GM23338 (cell line): Measurements from ENCODE around the gene GRID2. TPM values are rescaled to one million over a fixed set of nuclear protein-coding genes. Genes with fewer than 3 reads are reported as not detected.

Experiments used
- ATAC-seq: fragments of 200-7000 bp; cut with Tn5 transposase; 3 replicates; pipeline ENCODE4 v1.9.1; 2020
- DNase-seq: peaks from one replicate; pipeline ENCODE4 v3.0.0-alpha.2; 2015; ENCODE audit warnings: low spot score
- H2AFZ ChIP-seq: fragments of 200-600 bp; sonication (generic); 2 replicates; pipeline ENCODE4 v1.8.0; 2016; ENCODE audit warnings: antibody characterized with exemption, mild to moderate bottlenecking, moderate library complexity
- H3F3A ChIP-seq: fragments of 200-600 bp; sonication (generic); replicated peaks from 2 replicates; pipeline ENCODE4 v1.8.0; 2017; ENCODE audit warnings: antibody characterized with exemption, mixed run types, low read depth
- H3K27ac ChIP-seq: fragments of 200-600 bp; sonication (generic); 2 replicates; pipeline ENCODE4 v1.6.1; 2016; ENCODE audit warnings: low read depth
- H3K27me3 ChIP-seq: fragments of 200-600 bp; sonication (generic); 2 replicates; pipeline ENCODE4 v1.8.0; 2016; ENCODE audit warnings: mild to moderate bottlenecking, mixed run types, moderate library complexity; ENCODE audit not compliant: insufficient read depth
- H3K36me3 ChIP-seq: fragments of 200-600 bp; sonication (generic); 2 replicates; pipeline ENCODE4 v1.8.0; 2016; ENCODE audit warnings: mild to moderate bottlenecking; ENCODE audit not compliant: insufficient read depth
- H3K4me1 ChIP-seq: fragments of 200-600 bp; sonication (generic); 2 replicates; pipeline ENCODE4 v1.8.0; 2016; ENCODE audit warnings: mild to moderate bottlenecking, moderate library complexity; ENCODE audit not compliant: insufficient read depth
- H3K4me2 ChIP-seq: fragments of 200-600 bp; sonication (generic); 2 replicates; pipeline ENCODE4 v1.7.1; 2017; ENCODE audit warnings: mixed run types
- H3K4me3 ChIP-seq: fragments of 200-600 bp; sonication (generic); 2 replicates; pipeline ENCODE4 v1.6.1; 2016; ENCODE audit warnings: mixed run types
- H3K79me2 ChIP-seq: fragments of 200-600 bp; sonication (generic); replicated peaks from 2 replicates; pipeline ENCODE4 v1.8.0; 2017; ENCODE audit warnings: mild to moderate bottlenecking; ENCODE audit not compliant: insufficient read depth
- H3K9me2 ChIP-seq: fragments of 200-600 bp; sonication (generic); 2 replicates; pipeline ENCODE4 v1.8.0; 2017; ENCODE audit not compliant: insufficient read depth
- H4K20me1 ChIP-seq: fragments of 200-600 bp; sonication (generic); replicated peaks from 2 replicates; pipeline ENCODE4 v1.8.0; 2017; ENCODE audit warnings: mild to moderate bottlenecking; ENCODE audit not compliant: insufficient read depth
- H3K27ac Mint-ChIP-seq: 2 replicates; pipeline ENCODE4 v1.8.0; 2020; ENCODE audit warnings: inconsistent platforms, mild to moderate bottlenecking, moderate library complexity, mixed read lengths
- H3K27me3 Mint-ChIP-seq: 3 replicates; pipeline ENCODE4 v1.8.0; 2022; ENCODE audit warnings: low read depth, mild to moderate bottlenecking, moderate library complexity, mixed read lengths, inconsistent platforms; ENCODE audit not compliant: insufficient read depth, poor library complexity
- H3K36me3 Mint-ChIP-seq: 3 replicates; pipeline ENCODE4 v1.8.0; 2021; ENCODE audit warnings: low read depth, mild to moderate bottlenecking, inconsistent platforms, moderate library complexity, mixed read lengths
- H3K4me1 Mint-ChIP-seq: 3 replicates; pipeline ENCODE4 v1.8.0; 2020; ENCODE audit warnings: mild to moderate bottlenecking, inconsistent platforms, mixed read lengths
- H3K4me3 Mint-ChIP-seq: 3 replicates; pipeline ENCODE4 v1.8.0; 2021; ENCODE audit warnings: moderate library complexity, mild to moderate bottlenecking, inconsistent platforms, mixed read lengths
- H3K9me3 Mint-ChIP-seq: 3 replicates; pipeline ENCODE4 v1.8.0; 2020; ENCODE audit warnings: moderate library complexity, mild to moderate bottlenecking, inconsistent platforms, mixed read lengths
- CREB1 ChIP-seq: fragments of 250-450 bp; sonication (Bioruptor Pico); IDR thresholded peaks from 2 replicates; pipeline ENCODE4 v1.5.0; 2020; ENCODE audit warnings: low read depth, mild to moderate bottlenecking, moderate library complexity
- EZH2phosphoT487 ChIP-seq: fragments of 200-600 bp; sonication (generic); IDR thresholded peaks from one replicate; pipeline ENCODE4 v1.8.1; 2018; ENCODE audit warnings: antibody characterized with exemption; ENCODE audit not compliant: unreplicated experiment
- JUNB ChIP-seq: IDR thresholded peaks from one replicate; pipeline ENCODE4 v1.6.1; 2016; ENCODE audit warnings: antibody characterized with exemption; ENCODE audit not compliant: unreplicated experiment
- NANOG ChIP-seq: IDR thresholded peaks from 2 replicates; pipeline ENCODE4 v1.6.1; 2016; ENCODE audit warnings: antibody characterized with exemption, borderline replicate concordance
- POLR2AphosphoS5 ChIP-seq: IDR thresholded peaks from 2 replicates; pipeline ENCODE4 v1.6.1; 2016; ENCODE audit warnings: antibody characterized with exemption, low read depth
- ZNF114 ChIP-seq: fragments of 250-450 bp; sonication (Bioruptor Pico); IDR thresholded peaks from 2 replicates; pipeline ENCODE4 v1.5.0; 2020; ENCODE audit warnings: mild to moderate bottlenecking, moderate library complexity
- ZNF331 ChIP-seq: fragments of 250-450 bp; sonication (Bioruptor Pico); IDR thresholded peaks from 2 replicates; pipeline ENCODE4 v1.5.0; 2020; ENCODE audit warnings: low read depth, mild to moderate bottlenecking, moderate library complexity
- polyA plus RNA-seq: library from polyadenylated mRNA; unstranded; fragments of >200 nt; fragmentation: Nextera tagmentation; extraction: Ambion mirVana; gene quantifications from 2 replicates; pipeline ENCODE4 v1.2.1, GENCODE V29; 2016
- total RNA-seq: library from RNA; depleted of rRNA; stranded (reverse); fragments of >200 nt; shearing (Covaris generic); gene quantifications from 2 replicates; pipeline ENCODE4 v1.2.3, GENCODE V29; 2014
- TF ChIP-seq, protein P1 (sequence below): IDR thresholded peaks from one replicate; pipeline ENCODE4 v1.6.1; 2018; ENCODE audit warnings: antibody characterized with exemption; ENCODE audit not compliant: unreplicated experiment
- TF ChIP-seq, protein P2 (sequence below): IDR thresholded peaks from 2 replicates; pipeline ENCODE4 v1.6.1; 2016; ENCODE audit warnings: antibody characterized with exemption
- TF ChIP-seq, protein P3 (sequence below): fragments of 250-450 bp; sonication (Bioruptor Pico); IDR thresholded peaks from 2 replicates; pipeline ENCODE4 v1.5.0; 2020; ENCODE audit warnings: mild to moderate bottlenecking, moderate library complexity

GRID2 gene
- total and polyA plus RNA-seq, 2 experiments from 2014 or later = 19.9 to 65.4 TPM

DNA sequence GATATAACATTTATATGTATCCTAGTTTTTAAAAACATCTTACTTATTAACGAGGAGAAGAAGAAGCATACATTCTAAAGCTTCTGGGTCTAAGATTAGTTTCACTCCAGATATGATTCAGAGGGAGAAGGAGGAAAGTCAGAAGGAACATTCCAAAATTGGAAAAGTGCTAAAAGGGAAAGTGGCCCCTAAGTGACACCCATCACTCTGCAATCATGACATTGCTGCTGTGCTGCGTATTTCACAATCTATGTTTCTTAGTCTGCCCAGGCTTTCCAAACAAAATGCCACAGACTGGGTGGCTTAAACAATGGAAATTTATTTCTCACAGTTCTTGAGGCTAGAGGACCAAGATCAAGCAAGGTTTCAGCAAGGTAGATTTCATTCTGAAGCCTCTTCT, 1452.3 kb downstream of the GRID2 start:
- Mint-ChIP-seq H3K36me3 (no peaks in the 10 kb centered on the region), H3K4me3 (no peak overlapping the region), H3K27ac (no peak overlapping the region), H3K9me3 (no peaks in the 10 kb centered on the region), H3K27me3 (no peaks in the 10 kb centered on the region), H3K4me1 (no peaks in the 10 kb centered on the region)
- Histone ChIP-seq H3K4me2 (no peak overlapping the region), H4K20me1 (no peaks in the 10 kb centered on the region), H3K36me3 (peaks cover 3% of the 10 kb centered on the region; the same call in 1 of the 2 replicates), H3K4me3 (no peak overlapping the region), H3K27ac (no peak overlapping the region), H3K9me2 (no peaks in the 10 kb centered on the region), H2AFZ (no peak overlapping the region), H3K27me3 (no peaks in the 10 kb centered on the region), H3K79me2 (no peaks in the 10 kb centered on the region), H3K4me1 (no peaks in the 10 kb centered on the region), H3F3A (no peaks in the 10 kb centered on the region)
- no peak for TF ChIP-seq JUNB
- no peak for TF ChIP-seq CREB1 (CRISPR knock-in tag)
- TF ChIP-seq POLR2AphosphoS5 = no peak
- no peak for TF ChIP-seq ZNF331 (CRISPR knock-in tag)
- TF ChIP-seq NANOG = no peak
- no peak for TF ChIP-seq EZH2phosphoT487
- DNase-seq = no peak
- ATAC-seq = no peak

DNA sequence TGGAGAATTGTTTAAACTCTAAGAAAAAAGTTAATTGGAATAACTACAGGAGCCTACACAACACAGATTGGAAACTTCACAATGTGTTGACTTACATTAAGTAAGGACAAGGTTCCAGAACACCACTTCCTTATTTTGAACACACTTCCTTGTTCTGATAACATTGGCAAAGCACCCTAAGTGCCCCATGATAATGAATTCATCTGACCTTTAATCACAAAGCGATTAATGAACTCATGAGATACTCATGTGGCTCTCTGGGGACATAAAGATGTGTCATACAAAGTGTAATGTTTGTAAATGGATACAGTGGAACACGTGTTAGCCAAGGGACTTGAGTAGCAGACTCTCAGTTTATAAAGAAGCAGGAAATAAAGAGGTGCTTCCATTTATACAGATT, 1455.7 kb downstream of the GRID2 start:
- no peak for TF ChIP-seq ZNF114
- no peak for TF ChIP-seq JUNB
- TF ChIP-seq, protein P1, sequence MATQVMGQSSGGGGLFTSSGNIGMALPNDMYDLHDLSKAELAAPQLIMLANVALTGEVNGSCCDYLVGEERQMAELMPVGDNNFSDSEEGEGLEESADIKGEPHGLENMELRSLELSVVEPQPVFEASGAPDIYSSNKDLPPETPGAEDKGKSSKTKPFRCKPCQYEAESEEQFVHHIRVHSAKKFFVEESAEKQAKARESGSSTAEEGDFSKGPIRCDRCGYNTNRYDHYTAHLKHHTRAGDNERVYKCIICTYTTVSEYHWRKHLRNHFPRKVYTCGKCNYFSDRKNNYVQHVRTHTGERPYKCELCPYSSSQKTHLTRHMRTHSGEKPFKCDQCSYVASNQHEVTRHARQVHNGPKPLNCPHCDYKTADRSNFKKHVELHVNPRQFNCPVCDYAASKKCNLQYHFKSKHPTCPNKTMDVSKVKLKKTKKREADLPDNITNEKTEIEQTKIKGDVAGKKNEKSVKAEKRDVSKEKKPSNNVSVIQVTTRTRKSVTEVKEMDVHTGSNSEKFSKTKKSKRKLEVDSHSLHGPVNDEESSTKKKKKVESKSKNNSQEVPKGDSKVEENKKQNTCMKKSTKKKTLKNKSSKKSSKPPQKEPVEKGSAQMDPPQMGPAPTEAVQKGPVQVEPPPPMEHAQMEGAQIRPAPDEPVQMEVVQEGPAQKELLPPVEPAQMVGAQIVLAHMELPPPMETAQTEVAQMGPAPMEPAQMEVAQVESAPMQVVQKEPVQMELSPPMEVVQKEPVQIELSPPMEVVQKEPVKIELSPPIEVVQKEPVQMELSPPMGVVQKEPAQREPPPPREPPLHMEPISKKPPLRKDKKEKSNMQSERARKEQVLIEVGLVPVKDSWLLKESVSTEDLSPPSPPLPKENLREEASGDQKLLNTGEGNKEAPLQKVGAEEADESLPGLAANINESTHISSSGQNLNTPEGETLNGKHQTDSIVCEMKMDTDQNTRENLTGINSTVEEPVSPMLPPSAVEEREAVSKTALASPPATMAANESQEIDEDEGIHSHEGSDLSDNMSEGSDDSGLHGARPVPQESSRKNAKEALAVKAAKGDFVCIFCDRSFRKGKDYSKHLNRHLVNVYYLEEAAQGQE = no peak
- TF ChIP-seq, protein P2, sequence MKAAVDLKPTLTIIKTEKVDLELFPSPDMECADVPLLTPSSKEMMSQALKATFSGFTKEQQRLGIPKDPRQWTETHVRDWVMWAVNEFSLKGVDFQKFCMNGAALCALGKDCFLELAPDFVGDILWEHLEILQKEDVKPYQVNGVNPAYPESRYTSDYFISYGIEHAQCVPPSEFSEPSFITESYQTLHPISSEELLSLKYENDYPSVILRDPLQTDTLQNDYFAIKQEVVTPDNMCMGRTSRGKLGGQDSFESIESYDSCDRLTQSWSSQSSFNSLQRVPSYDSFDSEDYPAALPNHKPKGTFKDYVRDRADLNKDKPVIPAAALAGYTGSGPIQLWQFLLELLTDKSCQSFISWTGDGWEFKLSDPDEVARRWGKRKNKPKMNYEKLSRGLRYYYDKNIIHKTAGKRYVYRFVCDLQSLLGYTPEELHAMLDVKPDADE = no peak
- TF ChIP-seq, protein P3, sequence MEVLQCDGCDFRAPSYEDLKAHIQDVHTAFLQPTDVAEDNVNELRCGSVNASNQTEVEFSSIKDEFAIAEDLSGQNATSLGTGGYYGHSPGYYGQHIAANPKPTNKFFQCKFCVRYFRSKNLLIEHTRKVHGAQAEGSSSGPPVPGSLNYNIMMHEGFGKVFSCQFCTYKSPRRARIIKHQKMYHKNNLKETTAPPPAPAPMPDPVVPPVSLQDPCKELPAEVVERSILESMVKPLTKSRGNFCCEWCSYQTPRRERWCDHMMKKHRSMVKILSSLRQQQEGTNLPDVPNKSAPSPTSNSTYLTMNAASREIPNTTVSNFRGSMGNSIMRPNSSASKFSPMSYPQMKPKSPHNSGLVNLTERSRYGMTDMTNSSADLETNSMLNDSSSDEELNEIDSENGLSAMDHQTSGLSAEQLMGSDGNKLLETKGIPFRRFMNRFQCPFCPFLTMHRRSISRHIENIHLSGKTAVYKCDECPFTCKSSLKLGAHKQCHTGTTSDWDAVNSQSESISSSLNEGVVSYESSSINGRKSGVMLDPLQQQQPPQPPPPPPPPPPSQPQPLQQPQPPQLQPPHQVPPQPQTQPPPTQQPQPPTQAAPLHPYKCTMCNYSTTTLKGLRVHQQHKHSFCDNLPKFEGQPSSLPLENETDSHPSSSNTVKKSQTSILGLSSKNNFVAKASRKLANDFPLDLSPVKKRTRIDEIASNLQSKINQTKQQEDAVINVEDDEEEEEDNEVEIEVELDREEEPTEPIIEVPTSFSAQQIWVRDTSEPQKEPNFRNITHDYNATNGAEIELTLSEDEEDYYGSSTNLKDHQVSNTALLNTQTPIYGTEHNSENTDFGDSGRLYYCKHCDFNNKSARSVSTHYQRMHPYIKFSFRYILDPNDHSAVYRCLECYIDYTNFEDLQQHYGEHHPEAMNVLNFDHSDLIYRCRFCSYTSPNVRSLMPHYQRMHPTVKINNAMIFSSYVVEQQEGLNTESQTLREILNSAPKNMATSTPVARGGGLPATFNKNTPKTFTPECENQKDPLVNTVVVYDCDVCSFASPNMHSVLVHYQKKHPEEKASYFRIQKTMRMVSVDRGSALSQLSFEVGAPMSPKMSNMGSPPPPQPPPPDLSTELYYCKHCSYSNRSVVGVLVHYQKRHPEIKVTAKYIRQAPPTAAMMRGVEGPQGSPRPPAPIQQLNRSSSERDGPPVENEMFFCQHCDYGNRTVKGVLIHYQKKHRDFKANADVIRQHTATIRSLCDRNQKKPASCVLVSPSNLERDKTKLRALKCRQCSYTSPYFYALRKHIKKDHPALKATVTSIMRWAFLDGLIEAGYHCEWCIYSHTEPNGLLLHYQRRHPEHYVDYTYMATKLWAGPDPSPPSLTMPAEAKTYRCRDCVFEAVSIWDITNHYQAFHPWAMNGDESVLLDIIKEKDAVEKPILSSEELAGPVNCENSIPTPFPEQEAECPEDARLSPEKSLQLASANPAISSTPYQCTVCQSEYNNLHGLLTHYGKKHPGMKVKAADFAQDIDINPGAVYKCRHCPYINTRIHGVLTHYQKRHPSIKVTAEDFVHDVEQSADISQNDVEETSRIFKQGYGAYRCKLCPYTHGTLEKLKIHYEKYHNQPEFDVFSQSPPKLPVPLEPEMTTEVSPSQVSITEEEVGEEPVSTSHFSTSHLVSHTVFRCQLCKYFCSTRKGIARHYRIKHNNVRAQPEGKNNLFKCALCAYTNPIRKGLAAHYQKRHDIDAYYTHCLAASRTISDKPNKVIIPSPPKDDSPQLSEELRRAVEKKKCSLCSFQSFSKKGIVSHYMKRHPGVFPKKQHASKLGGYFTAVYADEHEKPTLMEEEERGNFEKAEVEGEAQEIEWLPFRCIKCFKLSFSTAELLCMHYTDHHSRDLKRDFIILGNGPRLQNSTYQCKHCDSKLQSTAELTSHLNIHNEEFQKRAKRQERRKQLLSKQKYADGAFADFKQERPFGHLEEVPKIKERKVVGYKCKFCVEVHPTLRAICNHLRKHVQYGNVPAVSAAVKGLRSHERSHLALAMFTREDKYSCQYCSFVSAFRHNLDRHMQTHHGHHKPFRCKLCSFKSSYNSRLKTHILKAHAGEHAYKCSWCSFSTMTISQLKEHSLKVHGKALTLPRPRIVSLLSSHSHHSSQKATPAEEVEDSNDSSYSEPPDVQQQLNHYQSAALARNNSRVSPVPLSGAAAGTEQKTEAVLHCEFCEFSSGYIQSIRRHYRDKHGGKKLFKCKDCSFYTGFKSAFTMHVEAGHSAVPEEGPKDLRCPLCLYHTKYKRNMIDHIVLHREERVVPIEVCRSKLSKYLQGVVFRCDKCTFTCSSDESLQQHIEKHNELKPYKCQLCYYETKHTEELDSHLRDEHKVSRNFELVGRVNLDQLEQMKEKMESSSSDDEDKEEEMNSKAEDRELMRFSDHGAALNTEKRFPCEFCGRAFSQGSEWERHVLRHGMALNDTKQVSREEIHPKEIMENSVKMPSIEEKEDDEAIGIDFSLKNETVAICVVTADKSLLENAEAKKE (CRISPR knock-in tag) = no peak
- Histone ChIP-seq H3K4me2 (no peak overlapping the region), H4K20me1 (no peaks in the 10 kb centered on the region), H2AFZ (no peak overlapping the region), H3K79me2 (no peaks in the 10 kb centered on the region), H3K4me3 (no peak overlapping the region), H3K4me1 (peaks cover 12% of the 10 kb centered on the region), H3K27ac (no peak overlapping the region), H3F3A (no peaks in the 10 kb centered on the region), H3K9me2 (no peaks in the 10 kb centered on the region), H3K27me3 (no peaks in the 10 kb centered on the region), H3K36me3 (peaks cover 3% of the 10 kb centered on the region; the same call in 1 of the 2 replicates)
- Mint-ChIP-seq H3K4me1 (peaks cover 19% of the 10 kb centered on the region), H3K4me3 (no peak overlapping the region), H3K9me3 (no peaks in the 10 kb centered on the region), H3K27me3 (no peaks in the 10 kb centered on the region), H3K27ac (no peak overlapping the region), H3K36me3 (no peaks in the 10 kb centered on the region)
- ATAC-seq (no peak), DNase-seq (no peak)
